WERI-Rb-1 (cell line): ENCODE measurements around the gene LRBA.
"Not testable (repeated sequence)": the region's sequence is repeated elsewhere in the genome, so short reads cannot be mapped to it uniquely, and the experiment has no call there.

Experiments used
- DNase-seq: peaks from one replicate; pipeline ENCODE4 v3.0.0-alpha.2; 2020
- H3K27ac ChIP-seq: fragments of 250-450 bp; sonication (Bioruptor Pico); 2 replicates; pipeline ENCODE4 v1.5.1; 2020; ENCODE audit warnings: mild to moderate bottlenecking, moderate library complexity
- H3K27me3 ChIP-seq: fragments of 250-450 bp; sonication (Bioruptor Pico); 2 replicates; pipeline ENCODE4 v1.5.1; 2021; ENCODE audit warnings: mild to moderate bottlenecking, low read depth, moderate library complexity; ENCODE audit not compliant: insufficient read depth, severe bottlenecking
- H3K36me3 ChIP-seq: fragments of 250-450 bp; sonication (Bioruptor Pico); 2 replicates; pipeline ENCODE4 v1.5.1; 2020; ENCODE audit warnings: mild to moderate bottlenecking, moderate library complexity
- H3K4me3 ChIP-seq: 2 replicates; pipeline ENCODE4 v1.5.1; 2011; ENCODE audit warnings: low read depth, mild to moderate bottlenecking, control low read depth, low read length
- H3K9me3 ChIP-seq: fragments of 250-450 bp; sonication (Bioruptor Pico); 2 replicates; pipeline ENCODE4 v1.5.1; 2021; ENCODE audit warnings: mild to moderate bottlenecking, moderate library complexity; ENCODE audit not compliant: severe bottlenecking
- TF ChIP-seq, protein P1 (sequence below): IDR thresholded peaks from 2 replicates; pipeline ENCODE4 v1.5.1; 2011; ENCODE audit warnings: low read depth, mild to moderate bottlenecking, control low read depth, inconsistent platforms, low read length

The LRBA gene

DNA sequence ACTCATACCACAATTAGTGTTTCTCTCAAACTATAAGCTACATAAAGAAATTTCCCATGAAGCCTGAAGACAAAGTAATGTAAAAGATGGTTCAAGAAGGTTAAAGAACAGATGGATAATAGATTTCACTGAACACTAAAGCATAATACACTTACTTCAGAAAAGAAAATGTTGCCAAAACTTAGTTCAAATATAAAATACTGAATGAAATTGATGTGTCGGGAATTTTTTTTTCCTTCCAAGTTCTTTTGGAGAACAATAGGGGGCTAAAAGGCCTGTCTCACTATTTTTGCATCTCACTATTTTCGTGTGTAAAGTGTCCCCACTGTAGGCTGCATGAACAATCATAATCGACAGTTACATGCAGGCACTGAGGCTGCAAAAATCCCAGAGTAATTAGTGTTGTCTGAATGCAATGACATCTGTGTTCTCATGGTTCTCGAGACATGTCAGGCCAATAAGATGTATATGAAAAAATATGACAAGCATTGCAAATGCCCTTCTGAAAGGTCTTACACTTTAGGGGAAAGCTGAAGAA lies 445.0 kb downstream of the LRBA start:
- DNase-seq = no peak
- H3K9me3 ChIP-seq = peaks cover under 1% of the 10 kb centered on the region
- H3K36me3 ChIP-seq = no peaks in the 10 kb centered on the region
- no peaks in the 10 kb centered on the region for H3K27me3 ChIP-seq
- H3K27ac ChIP-seq = peak overlapping the region; percentile 3; the same call in 1 of the 2 replicates
- H3K4me3 ChIP-seq = no peak overlapping the region
- TF ChIP-seq, protein P1, sequence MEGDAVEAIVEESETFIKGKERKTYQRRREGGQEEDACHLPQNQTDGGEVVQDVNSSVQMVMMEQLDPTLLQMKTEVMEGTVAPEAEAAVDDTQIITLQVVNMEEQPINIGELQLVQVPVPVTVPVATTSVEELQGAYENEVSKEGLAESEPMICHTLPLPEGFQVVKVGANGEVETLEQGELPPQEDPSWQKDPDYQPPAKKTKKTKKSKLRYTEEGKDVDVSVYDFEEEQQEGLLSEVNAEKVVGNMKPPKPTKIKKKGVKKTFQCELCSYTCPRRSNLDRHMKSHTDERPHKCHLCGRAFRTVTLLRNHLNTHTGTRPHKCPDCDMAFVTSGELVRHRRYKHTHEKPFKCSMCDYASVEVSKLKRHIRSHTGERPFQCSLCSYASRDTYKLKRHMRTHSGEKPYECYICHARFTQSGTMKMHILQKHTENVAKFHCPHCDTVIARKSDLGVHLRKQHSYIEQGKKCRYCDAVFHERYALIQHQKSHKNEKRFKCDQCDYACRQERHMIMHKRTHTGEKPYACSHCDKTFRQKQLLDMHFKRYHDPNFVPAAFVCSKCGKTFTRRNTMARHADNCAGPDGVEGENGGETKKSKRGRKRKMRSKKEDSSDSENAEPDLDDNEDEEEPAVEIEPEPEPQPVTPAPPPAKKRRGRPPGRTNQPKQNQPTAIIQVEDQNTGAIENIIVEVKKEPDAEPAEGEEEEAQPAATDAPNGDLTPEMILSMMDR = no peak

DNA sequence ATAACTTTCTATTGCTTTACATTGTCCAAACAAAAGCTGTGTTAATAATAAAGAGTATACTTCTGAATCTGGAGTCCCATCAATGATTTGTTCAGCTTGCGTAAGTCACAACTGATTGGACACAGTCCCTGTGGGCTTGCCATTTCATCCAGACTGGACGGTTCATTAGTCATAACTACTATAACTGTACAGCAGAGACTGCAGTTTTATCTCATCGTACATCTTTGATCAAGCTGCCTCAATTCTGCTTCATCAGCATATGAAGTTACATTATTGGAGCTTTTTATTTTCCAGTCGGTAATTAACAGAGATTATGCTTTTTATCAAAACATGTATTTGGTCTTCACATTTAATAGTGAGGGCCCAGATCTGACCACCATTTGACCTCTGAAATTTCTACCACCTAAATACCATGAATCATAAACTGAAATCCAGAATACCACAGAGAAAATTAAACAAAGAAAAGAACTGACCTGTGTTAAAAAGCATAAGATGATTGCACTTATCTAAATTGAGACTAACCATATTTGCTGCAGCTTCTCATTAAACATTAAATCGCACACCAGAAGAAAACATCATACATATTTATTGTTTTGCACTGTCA lies 445.6 kb downstream of the LRBA start:
- no peaks in the 10 kb centered on the region for H3K36me3 ChIP-seq
- no peaks in the 10 kb centered on the region for H3K27me3 ChIP-seq
- peak overlapping the region; percentile 3; the same call in 1 of the 2 replicates for H3K27ac ChIP-seq
- TF ChIP-seq, protein P1 = no peak
- H3K4me3 ChIP-seq = no peak overlapping the region
- H3K9me3 ChIP-seq = peaks cover 6% of the 10 kb centered on the region
- DNase-seq = no peak

DNA sequence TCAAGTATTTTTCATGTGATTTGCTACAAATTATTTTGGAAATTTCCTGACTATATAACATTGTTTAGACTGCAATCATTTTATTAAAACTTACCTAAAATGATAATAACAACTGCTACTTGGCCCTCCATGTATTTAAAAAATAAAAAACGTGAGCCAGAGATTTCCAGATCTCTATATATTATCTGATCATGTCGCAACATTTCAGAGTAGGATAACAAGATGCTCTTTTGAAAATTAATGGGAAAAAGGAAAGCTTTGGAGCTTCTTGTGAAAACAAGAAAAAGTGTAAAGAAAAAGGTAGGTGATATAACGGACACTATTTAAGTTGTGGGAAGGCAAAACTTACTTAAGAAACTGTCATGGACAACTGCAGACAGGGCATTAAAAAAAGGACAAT lies 448.0 kb downstream of the LRBA start:
- TF ChIP-seq, protein P1 = no peak

DNA sequence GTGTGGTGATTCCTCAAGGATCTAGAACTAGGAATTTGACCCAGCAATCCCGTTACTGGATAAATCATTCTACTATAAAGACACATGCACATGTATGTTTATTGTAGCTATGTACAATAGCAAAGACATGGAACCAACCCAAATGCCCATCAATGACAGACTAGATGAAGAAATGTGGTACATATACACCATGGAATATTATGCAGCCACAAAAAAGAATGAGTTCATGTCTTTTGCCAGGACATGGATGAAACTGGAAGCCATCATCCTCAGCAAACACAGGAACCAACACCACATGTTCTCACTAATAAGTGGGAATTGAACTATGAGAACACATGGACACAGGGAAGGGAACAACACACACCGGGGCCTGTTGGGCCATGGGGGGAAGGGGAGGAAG lies 450.1 kb downstream of the LRBA start:
- not testable (repeated sequence) for H3K27ac ChIP-seq, DNase-seq, H3K27me3 ChIP-seq, H3K36me3 ChIP-seq, H3K4me3 ChIP-seq
- peaks cover 17% of the 10 kb centered on the region for H3K9me3 ChIP-seq

More for the DNA sequence above, 448.0 kb downstream of the LRBA start:
- no peak overlapping the region for H3K27ac ChIP-seq
- no peak overlapping the region for H3K4me3 ChIP-seq
- no peak for DNase-seq
- peaks cover 17% of the 10 kb centered on the region for H3K9me3 ChIP-seq
- no peaks in the 10 kb centered on the region for H3K36me3 ChIP-seq
- H3K27me3 ChIP-seq = no peaks in the 10 kb centered on the region

DNA sequence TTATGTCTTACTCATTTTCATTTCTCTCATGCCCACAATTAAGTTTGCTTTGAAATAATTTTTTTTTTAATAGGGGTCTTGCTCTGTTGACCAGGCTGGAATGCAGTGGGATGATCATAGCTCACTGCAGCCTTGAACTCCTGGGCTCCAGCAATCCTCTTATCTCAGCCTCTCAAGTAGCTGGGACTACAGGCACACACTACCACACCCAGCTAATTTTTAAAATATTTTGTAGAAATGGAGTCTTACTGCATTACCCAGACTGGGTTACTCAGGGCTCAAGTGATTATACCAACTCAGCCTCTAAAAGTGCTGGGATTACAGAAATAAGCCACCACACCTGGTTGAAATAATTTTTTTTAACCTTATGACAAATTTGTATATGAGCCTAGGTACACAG lies 452.3 kb downstream of the LRBA start:
- Histone ChIP-seq H3K4me3 (no peak overlapping the region), H3K9me3 (peaks cover 17% of the 10 kb centered on the region), H3K36me3 (no peaks in the 10 kb centered on the region), H3K27me3 (no peaks in the 10 kb centered on the region), H3K27ac (no peak overlapping the region)
- DNase-seq = no peak
- TF ChIP-seq, protein P1 = no peak

DNA sequence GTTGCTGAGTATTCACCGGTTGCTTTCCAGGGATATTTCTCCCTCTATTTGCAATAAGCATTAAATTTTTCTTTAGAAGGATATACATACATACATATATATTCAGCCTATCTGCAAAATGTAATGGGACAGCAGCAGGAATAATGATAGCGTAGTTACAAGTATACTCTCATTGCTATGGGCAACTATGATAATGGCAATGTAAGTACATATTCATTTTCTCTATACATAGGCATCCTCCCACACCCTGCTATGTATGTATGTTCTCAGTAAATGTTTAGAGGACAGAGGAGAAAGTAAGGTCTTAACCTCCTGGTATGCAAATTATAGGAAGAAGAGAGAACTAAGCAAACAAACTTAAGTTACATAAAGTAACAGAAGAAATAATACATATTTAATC lies 452.8 kb downstream of the LRBA start:
- DNase-seq = no peak
- TF ChIP-seq, protein P1 = no peak
- no peaks in the 10 kb centered on the region for H3K27me3 ChIP-seq
- H3K27ac ChIP-seq = peak overlapping the region; percentile 46; the same call in 1 of the 2 replicates
- H3K9me3 ChIP-seq = peaks cover 17% of the 10 kb centered on the region
- H3K4me3 ChIP-seq = no peak overlapping the region
- H3K36me3 ChIP-seq = no peaks in the 10 kb centered on the region
